K562 (cell line): Measurements from ENCODE around the gene PPP1R15B. TPM values are rescaled to one million over a fixed set of nuclear protein-coding genes. Genes with fewer than 3 reads are reported as not detected.

Source experiments
- ASH1L ChIP-seq: fragments of 450-650 bp; IDR thresholded peaks from 2 replicates; pipeline ENCODE4 v1.6.1; 2018; ENCODE audit warnings: borderline replicate concordance, mild to moderate bottlenecking, low read depth; ENCODE audit not compliant: partially characterized antibody
- ATF3 ChIP-seq, 2 experiments: fragments of 450-650 bp in 1 of 2; sonication (generic) in 1 of 2; formaldehyde crosslinking in 1 of 2; IDR thresholded peaks in 1 of 2; conservative IDR thresholded peaks in 1 of 2; 2 replicates each; pipeline versions ENCODE4 v1.6.1 to v1.8.1; 2016 to 2023; ENCODE audit warnings: mild to moderate bottlenecking in 2 of 2, moderate library complexity in 2 of 2, inconsistent platforms in 1 of 2, missing genetic modification reagents in 1 of 2
- ATF7 ChIP-seq: fragments of 450-650 bp; IDR thresholded peaks from 2 replicates; pipeline ENCODE4 v1.7.1; 2014; ENCODE audit warnings: mild to moderate bottlenecking, moderate library complexity
- BACH1 ChIP-seq: fragments of 200-800 bp; sonication (Bioruptor generic); IDR thresholded peaks from 2 replicates; pipeline ENCODE4 v1.6.1; 2016; ENCODE audit warnings: missing genetic modification characterization, missing compliant biosample characterization
- GABPB2 ChIP-seq: fragments of 250-450 bp; sonication (Bioruptor Pico); conservative IDR thresholded peaks from 2 replicates; pipeline ENCODE4 v1.5.1; 2021; ENCODE audit warnings: mild to moderate bottlenecking
- GTF2F1 ChIP-seq: IDR thresholded peaks from 2 replicates; pipeline ENCODE4 v1.6.1; 2011; ENCODE audit warnings: low read depth, low read length, improper control_type of control experiment
- ILF3 ChIP-seq: fragments of 450-650 bp; IDR thresholded peaks from 2 replicates; pipeline ENCODE4 v1.6.1; 2018; ENCODE audit warnings: antibody characterized with exemption, mild to moderate bottlenecking, moderate library complexity, borderline replicate concordance
- KDM1A ChIP-seq, 2 experiments: fragments of 450-650 bp; IDR thresholded peaks; 2 replicates each; pipeline ENCODE4 v1.6.1; 2016; ENCODE audit warnings: mild to moderate bottlenecking in 2 of 2
- MAFK ChIP-seq: IDR thresholded peaks from 2 replicates; pipeline ENCODE4 v1.6.1; 2011; ENCODE audit warnings: low read length, improper control_type of control experiment
- MCM5 ChIP-seq: fragments of 450-650 bp; IDR thresholded peaks from 2 replicates; pipeline ENCODE4 v1.6.1; 2016; ENCODE audit warnings: low read depth
- MECOM ChIP-seq: fragments of 250-450 bp; sonication (Bioruptor Pico); IDR thresholded peaks from 2 replicates; pipeline ENCODE4 v1.8.0; 2022; ENCODE audit warnings: inconsistent platforms
- MEIS2 ChIP-seq: fragments of 450-650 bp; IDR thresholded peaks from 2 replicates; pipeline ENCODE4 v1.6.1; 2014; ENCODE audit warnings: mild to moderate bottlenecking; ENCODE audit not compliant: partially characterized antibody
- MYC ChIP-seq, 2 experiments: fragments of 250-450 bp in 1 of 2; sonication (Bioruptor Pico) in 1 of 2; IDR thresholded peaks; 2 replicates each; pipeline versions ENCODE4 v1.5.1 to v1.6.1; 2012 to 2021; ENCODE audit warnings: low read depth in 2 of 2, borderline replicate concordance in 1 of 2, improper control_type of control experiment in 1 of 2, low read length in 1 of 2, mild to moderate bottlenecking in 1 of 2, moderate library complexity in 1 of 2
- PHB2 ChIP-seq: fragments of 450-650 bp; IDR thresholded peaks from 2 replicates; pipeline ENCODE4 v1.6.1; 2017; ENCODE audit warnings: low read depth
- POLR2H ChIP-seq: IDR thresholded peaks from 2 replicates; pipeline ENCODE4 v1.6.1; 2016; ENCODE audit warnings: missing genetic modification characterization, low read depth, mild to moderate bottlenecking, control low read depth, missing compliant biosample characterization, moderate library complexity
- SIN3B ChIP-seq: fragments of 450-650 bp; IDR thresholded peaks from 2 replicates; pipeline ENCODE4 v1.6.1; 2017; ENCODE audit warnings: low read depth, mild to moderate bottlenecking, moderate library complexity
- SMAD4 ChIP-seq: fragments of 250-450 bp; sonication (Bioruptor Pico); conservative IDR thresholded peaks from 2 replicates; pipeline ENCODE4 v1.8.0; 2021; ENCODE audit warnings: inconsistent platforms, mild to moderate bottlenecking, moderate library complexity
- THAP12 ChIP-seq: fragments of 250-450 bp; sonication (Bioruptor Pico); IDR thresholded peaks from 2 replicates; pipeline ENCODE4 v1.9.0; 2021; ENCODE audit warnings: mild to moderate bottlenecking, inconsistent platforms
- ZNF134 ChIP-seq: fragments of 250-450 bp; sonication (Bioruptor Pico); conservative IDR thresholded peaks from 2 replicates; pipeline ENCODE4 v1.4.0; 2020
- ZNF316 ChIP-seq: fragments of 450-650 bp; IDR thresholded peaks from 2 replicates; pipeline ENCODE4 v1.6.1; 2016
- ZNF696 ChIP-seq: fragments of 250-450 bp; sonication (Bioruptor Pico); conservative IDR thresholded peaks from 2 replicates; pipeline ENCODE4 v1.4.0; 2020; ENCODE audit warnings: mild to moderate bottlenecking, moderate library complexity
- polyA plus RNA-seq, 8 experiments: library from polyadenylated mRNA; depleted of rRNA in 4 of 8; stranded (reverse) in 5 of 8; unstranded in 3 of 8; fragments of >200 nt; fragmentation: Nextera tagmentation in 2 of 8; fragmentation: Illumina TruSeq in 1 of 8; extraction: Ambion mirVana in 2 of 8; extraction: Trizol in 1 of 8; gene quantifications; 2 replicates each; pipeline versions ENCODE4 v1.2.1 to v1.2.3, GENCODE V29; 2011 to 2014; ENCODE audit warnings: inconsistent platforms in 1 of 8, missing spikeins in 1 of 8
- total RNA-seq, 7 experiments: library from RNA; depleted of rRNA in 6 of 7; stranded (reverse); fragments of >200 nt in 6 of 7; fragmentation: Illumina TruSeq in 2 of 7; extraction: Trizol in 2 of 7; gene quantifications; 2 replicates each; pipeline versions ENCODE4 v1.2.1 to v1.2.3, GENCODE V29; 2011 to 2021; ENCODE audit warnings: low replicate concordance in 1 of 7
- TF ChIP-seq, protein P1 (sequence below): sonication (generic); formaldehyde crosslinking; IDR thresholded peaks from 2 replicates; pipeline ENCODE4 v1.8.1; 2023; ENCODE audit warnings: mild to moderate bottlenecking, missing genetic modification reagents
- TF ChIP-seq, protein P2 (sequence below): sonication (generic); formaldehyde crosslinking; IDR thresholded peaks from 2 replicates; pipeline ENCODE4 v1.5.0; 2020; ENCODE audit warnings: missing genetic modification reagents

The PPP1R15B gene
- total and polyA plus RNA-seq, 9 of the 15 experiments (the other 6 are each of a cell fraction or from before 2014, with no cell fraction given), result 17.0 to 48.1 (median 30.8) TPM

DNA sequence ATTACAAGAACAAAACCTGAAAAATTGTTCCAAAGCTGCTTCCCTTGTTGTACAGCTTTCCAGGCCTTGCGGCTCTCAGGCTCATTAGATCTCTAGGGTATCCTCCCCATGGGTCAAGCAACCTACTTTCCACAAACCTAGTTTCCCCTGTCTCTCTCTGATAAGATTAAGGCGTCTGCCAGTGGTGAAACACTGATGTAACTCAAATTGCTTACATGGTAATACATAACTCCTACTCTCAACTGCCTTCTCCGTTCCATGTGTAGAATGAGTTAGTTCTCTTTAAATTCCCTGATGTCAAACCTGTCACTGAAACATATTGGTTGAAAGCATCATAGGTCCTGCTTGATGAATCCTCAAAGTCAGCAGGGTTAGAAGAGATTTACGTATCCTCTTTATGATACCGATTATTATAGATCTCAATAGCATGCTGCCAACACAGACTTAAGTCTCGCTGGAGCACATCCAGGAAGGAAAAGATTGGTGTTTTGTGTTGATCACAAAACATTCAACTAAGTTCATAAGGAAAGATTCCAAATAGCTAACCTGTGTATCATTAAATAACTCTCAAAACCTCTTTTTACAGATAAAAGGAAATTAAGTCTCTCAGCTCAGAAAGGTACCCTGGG, 10.6 kb downstream of the PPP1R15B start (continued):
- no peak for TF ChIP-seq ASH1L
- 0 out of 2 replicates have a peak, but pooled peaks have one; percentile 30 for TF ChIP-seq BACH1 (tag)
- TF ChIP-seq ATF3 (IDR thresholded peaks at IDR 0.05), result peak; percentile 72; the same call in 1 of the 2 replicates
- no peak for TF ChIP-seq ATF3 (CRISPR knock-in tag; conservative IDR thresholded peaks at IDR 0.05)
- TF ChIP-seq SMAD4, result peak; percentile 98
- no peak for TF ChIP-seq MCM5
- peak; percentile 90 for TF ChIP-seq MEIS2
- 0 out of 2 replicates have a peak, but pooled peaks have one; percentile 25 for TF ChIP-seq MECOM (CRISPR knock-in tag)
- TF ChIP-seq ZNF134 (CRISPR knock-in tag), result no peak
- no peak; the same call in 1 of the 2 replicates for TF ChIP-seq ILF3
- TF ChIP-seq, protein P1, sequence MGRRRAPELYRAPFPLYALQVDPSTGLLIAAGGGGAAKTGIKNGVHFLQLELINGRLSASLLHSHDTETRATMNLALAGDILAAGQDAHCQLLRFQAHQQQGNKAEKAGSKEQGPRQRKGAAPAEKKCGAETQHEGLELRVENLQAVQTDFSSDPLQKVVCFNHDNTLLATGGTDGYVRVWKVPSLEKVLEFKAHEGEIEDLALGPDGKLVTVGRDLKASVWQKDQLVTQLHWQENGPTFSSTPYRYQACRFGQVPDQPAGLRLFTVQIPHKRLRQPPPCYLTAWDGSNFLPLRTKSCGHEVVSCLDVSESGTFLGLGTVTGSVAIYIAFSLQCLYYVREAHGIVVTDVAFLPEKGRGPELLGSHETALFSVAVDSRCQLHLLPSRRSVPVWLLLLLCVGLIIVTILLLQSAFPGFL, result no peak
- no peak for TF ChIP-seq ZNF696 (CRISPR knock-in tag)
- no peak for TF ChIP-seq THAP12 (CRISPR knock-in tag)
- no peak for TF ChIP-seq GABPB2
- peak; percentile 74; the same call in 1 of the 2 replicates for TF ChIP-seq ZNF316
- 0 out of 4 replicates have a peak, but pooled peaks of 1 of the 2 experiments have one; percentile 30 for TF ChIP-seq KDM1A (IDR thresholded peaks at IDR 0.05)
- no peak for TF ChIP-seq SIN3B
- no peak for TF ChIP-seq GTF2F1
- TF ChIP-seq, protein P2, sequence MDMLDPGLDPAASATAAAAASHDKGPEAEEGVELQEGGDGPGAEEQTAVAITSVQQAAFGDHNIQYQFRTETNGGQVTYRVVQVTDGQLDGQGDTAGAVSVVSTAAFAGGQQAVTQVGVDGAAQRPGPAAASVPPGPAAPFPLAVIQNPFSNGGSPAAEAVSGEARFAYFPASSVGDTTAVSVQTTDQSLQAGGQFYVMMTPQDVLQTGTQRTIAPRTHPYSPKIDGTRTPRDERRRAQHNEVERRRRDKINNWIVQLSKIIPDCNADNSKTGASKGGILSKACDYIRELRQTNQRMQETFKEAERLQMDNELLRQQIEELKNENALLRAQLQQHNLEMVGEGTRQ (CRISPR knock-in tag), result no peak
- no peak for TF ChIP-seq PHB2
- TF ChIP-seq POLR2H (tag), result peak; percentile 61
- peak; percentile 74 for TF ChIP-seq ATF7
- TF ChIP-seq MAFK, result 0 out of 2 replicates have a peak, but pooled peaks have one; percentile 37
- peak; percentile 74 for TF ChIP-seq MYC (IDR thresholded peaks at IDR 0.05; ENCODE audit: low read depth, low read length)
- TF ChIP-seq MYC (CRISPR knock-in tag; IDR thresholded peaks at IDR 0.05; ENCODE audit: borderline replicate concordance, low read depth), result 0 out of 2 replicates have a peak, but pooled peaks have one; percentile 32
